IPS-11a (cell line): ENCODE results near the gene CERT1.
A peak's percentile ranks its signal among the peaks of the same experiment; 100 is the strongest.
"Not testable (repeated sequence)": the region's sequence is repeated elsewhere in the genome, so short reads cannot be mapped to it uniquely, and the experiment has no call there.

ENCODE experiments used
- H3K4me3 ChIP-seq: one replicate; pipeline ENCODE4 v1.5.1; 2013; ENCODE audit warnings: low read depth, low read length, control low read depth

CERT1 gene

GRCh38 chr5:75524591-75524990 is 13.2 kb upstream of the CERT1 start:
- H3K4me3 ChIP-seq, result no peak overlapping the region

- H3K4me3 ChIP-seq, result no peak overlapping the region
Observed at GRCh38 chr5:75524071-75524470, 12.6 kb upstream of the CERT1 start.

GRCh38 chr5:75523275-75523674 is 11.8 kb upstream of the CERT1 start:
- H3K4me3 ChIP-seq, result no peak overlapping the region

GRCh38 chr5:75522542-75522941 is 11.1 kb upstream of the CERT1 start:
- no peak overlapping the region for H3K4me3 ChIP-seq

- no peak overlapping the region for H3K4me3 ChIP-seq
Observed at GRCh38 chr5:75522025-75522424, 10.6 kb upstream of the CERT1 start.

GRCh38 chr5:75521195-75521594 is 9.8 kb upstream of the CERT1 start:
- H3K4me3 ChIP-seq, result no peak overlapping the region

GRCh38 chr5:75519761-75520160 is 8.3 kb upstream of the CERT1 start:
- H3K4me3 ChIP-seq, result no peak overlapping the region

GRCh38 chr5:75514323-75514722 is 2.9 kb upstream of the CERT1 start:
- H3K4me3 ChIP-seq, result no peak overlapping the region

- no peak overlapping the region for H3K4me3 ChIP-seq
Observed at GRCh38 chr5:75513841-75514240, 2.4 kb upstream of the CERT1 start.

- peak overlapping the region; percentile 95 for H3K4me3 ChIP-seq
Observed at GRCh38 chr5:75512383-75513074, 1.1 kb upstream of the CERT1 start.

GRCh38 chr5:75510836-75511434 is 494 bp downstream of the CERT1 start:
- peak overlapping the region; percentile 87 for H3K4me3 ChIP-seq

- H3K4me3 ChIP-seq, result peak overlapping the region; percentile 87
Observed at GRCh38 chr5:75510417-75510835, 1.0 kb downstream of the CERT1 start.

GRCh38 chr5:75509956-75510355 is 1.5 kb downstream of the CERT1 start:
- H3K4me3 ChIP-seq, result peak overlapping the region; percentile 87

GRCh38 chr5:75509546-75509945 is 1.9 kb downstream of the CERT1 start:
- peak overlapping the region; percentile 87 for H3K4me3 ChIP-seq

GRCh38 chr5:75507841-75508240 is 3.6 kb downstream of the CERT1 start:
- H3K4me3 ChIP-seq, result no peak overlapping the region

- H3K4me3 ChIP-seq, result not testable (repeated sequence)
Observed at GRCh38 chr5:75505112-75505511, 6.3 kb downstream of the CERT1 start.

- H3K4me3 ChIP-seq, result not testable (repeated sequence)
Observed at GRCh38 chr5:75498875-75499274, 12.6 kb downstream of the CERT1 start.

GRCh38 chr5:75498208-75498777 is 13.1 kb downstream of the CERT1 start:
- no peak overlapping the region for H3K4me3 ChIP-seq

GRCh38 chr5:75496026-75496425 is 15.4 kb downstream of the CERT1 start:
- H3K4me3 ChIP-seq, result no peak overlapping the region

- no peak overlapping the region for H3K4me3 ChIP-seq
Observed at GRCh38 chr5:75491621-75492020, 19.8 kb downstream of the CERT1 start.

GRCh38 chr5:75489847-75490246 is 21.6 kb downstream of the CERT1 start:
- H3K4me3 ChIP-seq, result not testable (repeated sequence)

GRCh38 chr5:75484605-75485004 is 26.8 kb downstream of the CERT1 start:
- no peak overlapping the region for H3K4me3 ChIP-seq
